ENCODE data around the gene CDH16.

The CDH16 gene

GRCh38 chr16:66895689-66895979 is 23.1 kb downstream of the CDH16 start:
- DNase-seq = no peak

- peak; percentile 47 for DNase-seq
These were observed 23.6 kb downstream of the CDH16 start for GRCh38 chr16:66894948-66895688.

- no peak for DNase-seq
These were observed 24.6 kb downstream of the CDH16 start for GRCh38 chr16:66894055-66894454.

- DNase-seq = no peak
These were observed 26.9 kb downstream of the CDH16 start for GRCh38 chr16:66891797-66892196.

- no peak for DNase-seq
These were observed 27.3 kb downstream of the CDH16 start for GRCh38 chr16:66891360-66891759.

GRCh38 chr16:66890799-66891198 is 27.9 kb downstream of the CDH16 start:
- DNase-seq = no peak

GRCh38 chr16:66889622-66890021 is 29.1 kb downstream of the CDH16 start:
- no peak for DNase-seq

- DNase-seq = no peak
These were observed 29.8 kb downstream of the CDH16 start for GRCh38 chr16:66888647-66889615.

GRCh38 chr16:66886914-66887313 is 31.8 kb downstream of the CDH16 start:
- DNase-seq = no peak

GRCh38 chr16:66886321-66886720 is 32.4 kb downstream of the CDH16 start:
- DNase-seq = no peak

GRCh38 chr16:66885491-66885890 is 33.2 kb downstream of the CDH16 start:
- no peak for DNase-seq

- DNase-seq = no peak
These were observed 36.0 kb downstream of the CDH16 start for GRCh38 chr16:66882702-66883101.

- DNase-seq = no peak
These were observed 36.6 kb downstream of the CDH16 start for GRCh38 chr16:66881964-66882508.

- no peak for DNase-seq
These were observed 37.1 kb downstream of the CDH16 start for GRCh38 chr16:66881560-66881959.

GRCh38 chr16:66881014-66881417 is 37.7 kb downstream of the CDH16 start:
- peak; percentile 16 for DNase-seq

GRCh38 chr16:66880288-66881013 is 38.2 kb downstream of the CDH16 start, which contains the start of gene PDP2:
PDP2 (plus strand) TSS chr16:66880515; CDS start chr16:66884285, 3,770 bp downstream.
- peak; percentile 95 for DNase-seq

GRCh38 chr16:66878067-66878466 is 40.6 kb downstream of the CDH16 start:
- no peak for DNase-seq

- no peak for DNase-seq
These were observed 44.5 kb downstream of the CDH16 start for GRCh38 chr16:66874079-66874775.

- no peak for DNase-seq
These were observed 45.0 kb downstream of the CDH16 start for GRCh38 chr16:66873685-66874055.

GRCh38 chr16:66872943-66873684 is 45.6 kb downstream of the CDH16 start:
- peak; percentile 83 for DNase-seq

- DNase-seq = no peak
These were observed 46.1 kb downstream of the CDH16 start for GRCh38 chr16:66872559-66872942.

- no peak for DNase-seq
These were observed 46.8 kb downstream of the CDH16 start for GRCh38 chr16:66871840-66872239.
